HL-60/S4 (cell line): ENCODE data around the gene SAMD4A.

ENCODE experiments used
- in situ Hi-C: fragments of 300-500 bp; cut with MboI; formaldehyde crosslinking; loops from 2 replicates; pipeline ENCODE4 v1.14.3; 2022; ENCODE audit warnings: low sequenced_read_pairs

The SAMD4A gene

DNA sequence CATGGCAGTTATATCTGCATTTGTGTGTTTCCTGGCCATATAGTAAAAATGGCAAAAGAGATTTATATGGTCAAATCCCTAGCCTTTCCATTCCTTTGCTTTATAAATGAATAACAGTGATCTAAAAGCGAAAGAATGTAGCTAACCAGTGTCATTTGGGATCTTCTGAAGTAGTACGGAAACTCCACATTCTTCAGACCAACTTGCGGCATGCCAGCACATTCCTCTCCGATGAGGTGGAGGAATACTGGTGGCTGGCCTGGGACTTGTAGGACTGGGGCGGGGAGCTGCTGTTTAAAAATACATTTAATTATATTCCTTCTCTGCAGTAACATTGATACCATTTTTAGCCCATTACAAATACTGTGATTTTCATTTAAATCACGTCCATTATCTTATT, 85.3 kb downstream of the SAMD4A start:
- in situ Hi-C loops, result no loop called here

- in situ Hi-C loops, result no loop called here
Measured at GRCh38 chr14:54652605-54653052, 85.7 kb downstream of the SAMD4A start.

DNA sequence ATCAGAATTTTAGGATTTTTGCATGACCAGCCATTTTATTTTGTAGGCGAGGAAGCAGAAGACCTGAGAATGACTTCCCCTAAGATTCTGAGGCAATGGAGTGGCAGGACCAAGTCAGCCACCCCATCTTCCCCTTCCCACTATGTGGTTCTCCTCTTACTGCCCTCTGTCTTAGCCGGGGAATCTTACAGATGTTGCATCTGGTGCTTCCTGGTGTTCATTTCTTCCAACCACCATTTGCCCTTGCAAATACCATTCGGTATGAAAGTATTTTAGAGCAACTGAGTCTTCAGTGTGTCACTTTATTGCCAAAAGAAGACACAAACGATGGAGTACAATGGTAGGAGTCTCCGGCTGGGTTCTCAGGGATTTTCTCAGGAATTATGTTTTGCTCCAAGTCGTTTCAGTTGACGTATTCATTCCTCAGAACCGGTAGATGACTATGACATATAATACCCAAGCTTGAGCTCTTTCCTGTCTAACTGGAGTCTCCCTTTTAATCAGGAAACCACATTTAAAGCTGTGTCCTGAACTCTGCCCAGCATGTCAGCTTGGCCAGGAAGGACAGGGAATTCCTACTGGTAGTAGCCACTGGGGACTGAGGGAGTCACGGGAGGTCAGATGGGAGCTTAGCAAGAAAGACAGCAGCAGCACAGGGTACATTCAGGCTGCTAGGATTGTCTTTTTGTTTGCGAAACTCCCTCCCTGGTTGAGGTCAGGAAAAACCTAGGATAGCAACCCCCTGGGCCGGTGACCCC, 87.0 kb downstream of the SAMD4A start:
- in situ Hi-C loops, result no loop called here

GRCh38 chr14:54654605-54655004, 87.7 kb downstream of the SAMD4A start:
- in situ Hi-C loops, result no loop called here

GRCh38 chr14:54658836-54659235, 91.9 kb downstream of the SAMD4A start:
- in situ Hi-C loops, result no loop called here

- in situ Hi-C loops, result no loop called here
Measured at GRCh38 chr14:54659365-54659764, 92.4 kb downstream of the SAMD4A start.

GRCh38 chr14:54660604-54661111, 93.7 kb downstream of the SAMD4A start:
- in situ Hi-C loops, result no loop called here

DNA sequence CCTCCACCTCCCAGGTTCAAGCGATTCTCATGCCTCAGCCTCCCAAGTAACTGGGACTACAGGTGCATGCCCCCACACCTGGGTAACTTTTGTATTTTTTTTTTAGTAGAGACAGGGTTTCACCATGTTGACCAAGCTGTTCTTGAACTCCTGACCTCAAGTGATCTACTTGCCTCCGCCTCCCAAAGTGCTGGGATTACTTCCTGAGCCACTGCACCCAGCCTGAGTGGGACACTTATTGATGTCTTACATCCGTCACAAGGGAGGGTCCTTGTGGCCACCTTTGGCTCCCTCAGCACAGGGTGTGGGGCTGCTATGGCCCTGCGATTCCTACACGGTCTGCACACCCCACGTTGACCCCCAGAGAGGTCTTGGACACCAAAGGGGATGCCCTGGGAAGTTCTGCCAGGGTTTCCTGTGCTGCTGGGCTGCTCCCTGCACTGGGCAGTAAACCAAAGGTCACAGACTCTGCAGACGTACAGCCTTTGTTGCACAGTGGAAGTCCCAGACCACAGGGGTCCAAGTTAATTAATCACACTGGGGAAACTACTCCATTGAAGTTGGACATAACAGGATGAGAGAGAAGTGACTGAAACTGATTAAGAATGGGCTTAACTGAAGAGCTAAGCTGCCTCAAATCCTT, 95.7 kb downstream of the SAMD4A start:
- in situ Hi-C loops, result no loop called here

DNA sequence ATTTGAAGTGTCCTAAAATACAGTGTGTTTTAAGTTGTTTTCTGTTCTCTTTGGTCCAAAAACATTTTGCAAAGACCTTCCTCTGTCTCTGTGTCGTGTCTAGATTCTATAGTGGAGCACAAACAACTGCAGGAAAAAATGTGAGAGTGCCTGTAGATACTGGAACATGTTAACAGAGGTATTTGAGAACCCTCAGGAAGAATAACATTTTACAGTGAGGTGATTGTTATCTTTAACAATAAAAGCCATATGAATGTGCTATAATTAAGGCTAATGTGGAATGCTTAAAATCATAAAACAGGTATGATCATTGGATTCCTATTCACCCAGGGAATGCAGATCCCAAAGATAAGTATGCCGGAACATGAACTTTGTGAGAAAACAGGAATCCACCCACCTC, 98.0 kb downstream of the SAMD4A start:
- in situ Hi-C loops, result no loop called here

DNA sequence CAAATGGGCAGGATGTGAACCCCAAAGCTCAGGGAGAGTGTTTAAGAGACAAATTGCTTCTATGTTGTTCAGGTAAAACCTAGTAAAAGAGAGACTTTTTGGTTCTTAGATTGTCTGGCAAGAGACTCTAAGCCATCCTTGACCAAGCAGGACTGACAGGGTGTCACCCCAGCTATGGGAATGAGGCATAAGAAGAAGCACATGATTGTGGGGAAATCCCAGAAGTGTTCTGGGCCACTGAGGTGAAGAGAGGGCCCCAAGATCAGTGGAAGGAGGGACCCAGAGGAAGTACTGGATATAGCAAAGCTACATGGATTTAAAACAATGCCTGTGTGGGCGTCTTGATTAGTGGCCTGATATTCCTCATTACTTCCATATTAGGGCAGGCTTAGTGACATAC, 99.0 kb downstream of the SAMD4A start:
- in situ Hi-C loops, result no loop called here

DNA sequence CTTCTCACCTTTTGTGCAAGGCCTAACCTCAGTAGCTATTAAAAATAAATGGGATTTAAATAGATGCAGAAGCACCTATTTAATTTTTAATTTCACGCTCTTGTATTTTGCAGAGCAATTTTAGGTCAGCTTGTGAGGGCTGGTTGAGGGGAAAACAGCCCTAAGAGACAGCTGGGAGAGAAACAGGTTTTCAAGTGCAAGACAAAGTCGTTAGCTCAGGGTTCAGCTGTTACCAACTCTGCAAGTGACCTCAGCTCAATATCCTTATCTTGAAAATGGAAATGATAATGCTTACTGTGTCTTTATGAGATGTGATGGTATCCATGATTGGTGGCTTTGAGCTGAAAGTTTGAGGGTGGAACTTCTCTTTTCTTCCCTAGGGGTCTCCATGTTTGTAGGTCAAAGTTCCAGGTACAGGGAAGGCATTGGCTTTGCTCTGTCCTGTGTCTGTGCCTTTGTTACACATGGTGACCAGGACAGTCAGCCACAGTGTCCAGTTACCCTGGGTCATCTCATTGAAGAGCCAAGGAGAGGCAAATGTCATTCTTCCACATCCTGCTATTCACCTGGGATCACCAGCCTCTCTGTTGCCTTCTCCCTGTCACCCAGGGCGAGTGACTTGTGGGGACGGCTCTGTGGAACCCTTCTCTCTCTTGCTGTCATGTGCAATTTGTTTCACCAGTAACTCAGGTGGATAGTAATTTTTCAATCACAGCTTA, 100.3 kb downstream of the SAMD4A start:
- in situ Hi-C loops, result no loop called here

DNA sequence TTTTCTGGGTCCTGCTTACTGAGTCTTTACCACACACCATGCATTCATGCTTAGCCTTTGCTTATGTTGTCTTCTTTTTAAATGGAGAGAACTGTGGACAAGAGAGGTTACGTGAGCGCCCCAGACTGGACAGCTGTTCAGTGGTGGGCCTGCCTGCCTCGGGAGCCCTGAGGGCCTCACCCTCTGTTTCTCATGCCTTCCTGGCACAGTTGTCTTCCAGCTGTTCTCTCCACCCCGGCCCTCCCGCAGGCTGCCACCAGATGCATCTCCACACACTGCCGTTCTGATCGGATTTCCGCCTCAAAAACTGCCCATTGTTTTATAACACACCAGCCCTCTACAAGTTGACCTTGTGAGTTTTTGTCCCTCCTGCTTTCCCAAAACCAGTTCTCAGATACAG, 100.8 kb downstream of the SAMD4A start:
- in situ Hi-C loops, result no loop called here

DNA sequence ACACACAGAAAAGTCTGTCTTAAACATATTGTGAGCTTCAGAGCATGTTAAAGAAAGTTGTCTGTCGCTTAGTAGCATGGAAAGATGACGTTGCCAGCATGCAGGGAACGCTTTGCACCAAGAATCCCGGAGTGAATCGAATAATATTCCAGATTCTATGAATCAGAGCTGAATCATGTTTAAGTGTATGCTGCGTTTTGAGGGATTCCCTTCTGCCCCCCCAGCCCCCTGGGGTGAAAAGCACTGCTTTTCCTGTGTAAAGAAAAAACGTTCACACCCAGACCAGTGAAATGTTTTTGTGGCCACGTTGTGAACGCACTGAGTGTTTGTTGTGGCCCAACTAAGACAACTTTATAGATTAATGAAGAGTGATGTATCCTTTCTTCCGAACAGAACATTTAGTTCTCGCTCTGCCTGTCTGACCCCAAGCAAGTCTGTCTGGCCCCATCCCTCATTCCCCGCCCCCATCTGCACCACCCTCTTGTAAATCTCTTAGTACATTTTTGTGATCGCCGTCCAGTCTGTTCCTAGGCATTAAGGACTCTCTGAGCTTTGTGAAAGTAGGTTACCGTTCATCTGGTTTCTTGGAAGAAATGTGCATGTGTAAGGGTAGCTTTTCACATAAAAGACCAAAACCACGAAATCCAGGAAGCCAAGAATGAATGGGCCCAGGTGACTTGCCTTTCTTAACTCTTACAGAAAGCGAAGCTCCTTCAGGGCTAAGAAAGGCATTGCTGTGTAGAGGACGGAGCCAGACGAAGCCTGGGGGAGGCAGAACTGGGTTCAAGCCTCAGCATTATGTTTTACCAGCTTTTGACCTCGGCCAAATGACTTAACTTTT, 103.0 kb downstream of the SAMD4A start:
- in situ Hi-C loops, result no loop called here

GRCh38 chr14:54671537-54671936, 104.6 kb downstream of the SAMD4A start:
- in situ Hi-C loops, result no loop called here

- in situ Hi-C loops, result no loop called here
Measured at GRCh38 chr14:54672181-54672580, 105.3 kb downstream of the SAMD4A start.

- in situ Hi-C loops, result no loop called here
Measured at GRCh38 chr14:54672688-54673087, 105.8 kb downstream of the SAMD4A start.

- in situ Hi-C loops, result no loop called here
Measured at GRCh38 chr14:54673193-54674045, 106.5 kb downstream of the SAMD4A start.

DNA sequence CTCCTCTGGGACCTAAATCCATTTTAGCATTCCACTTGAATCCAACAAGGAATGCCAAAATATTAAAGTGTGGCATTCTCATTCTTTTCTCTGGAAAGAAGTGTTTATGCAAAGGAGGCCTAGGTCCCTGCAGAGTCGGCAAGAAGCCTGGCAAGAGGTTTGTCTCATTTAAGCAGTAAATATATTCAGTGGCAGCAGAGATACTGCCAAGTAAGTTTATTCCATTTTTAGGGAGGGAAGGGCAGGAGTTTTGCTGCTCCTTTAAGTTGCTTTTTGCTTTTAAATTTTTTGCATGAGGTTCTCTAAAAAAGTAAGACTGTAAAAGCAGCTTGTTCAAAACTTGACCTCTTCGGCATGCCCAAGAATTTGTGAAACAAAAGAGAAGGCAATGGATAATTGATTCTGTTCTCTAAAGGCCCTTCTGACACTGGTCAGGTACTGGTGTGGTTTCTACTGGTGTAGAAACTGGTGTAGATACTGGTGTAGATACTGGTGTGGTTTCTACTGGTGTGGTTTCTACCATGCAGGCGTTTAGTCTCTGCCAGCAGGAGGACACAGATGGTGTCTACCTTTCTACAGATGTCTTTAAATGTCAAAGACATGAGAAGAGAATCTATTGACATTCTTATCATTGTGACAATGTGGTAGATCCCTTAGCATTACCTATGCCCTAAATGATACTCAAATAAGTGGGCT, 107.3 kb downstream of the SAMD4A start:
- in situ Hi-C loops, result no loop called here
